ENCODE measurements around the gene ABHD17B.
"Not testable (repeated sequence)": the region's sequence is repeated elsewhere in the genome, so short reads cannot be mapped to it uniquely, and the experiment has no call there.

The ABHD17B gene

GRCh38 chr9:71911908-71912335 is 929 bp upstream of the ABHD17B start:
- DNase-seq = no peak

DNA sequence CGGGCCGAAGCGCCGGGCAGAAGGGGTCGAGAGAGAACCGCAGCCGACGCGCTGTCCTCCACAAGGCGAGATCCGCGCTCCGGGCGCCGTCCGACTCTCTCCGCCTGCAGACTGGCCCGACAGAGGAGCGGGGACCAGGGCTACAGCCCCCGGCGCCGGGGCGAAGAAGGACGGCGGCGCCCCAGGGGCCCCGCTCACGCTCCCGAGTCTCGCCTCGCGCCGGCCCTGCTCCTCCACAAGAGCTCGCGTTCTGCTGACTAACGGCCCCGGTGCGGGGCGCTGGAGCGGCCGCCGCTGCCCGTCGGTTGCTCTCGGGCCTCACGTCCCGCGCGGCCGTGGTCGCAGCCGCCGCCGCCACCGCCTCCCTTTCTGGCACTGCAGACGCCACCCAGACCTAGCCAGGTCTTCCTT is 338 bp downstream of the ABHD17B start:
- peak in 1 of 2 experiments; percentile 46 for DNase-seq

DNA sequence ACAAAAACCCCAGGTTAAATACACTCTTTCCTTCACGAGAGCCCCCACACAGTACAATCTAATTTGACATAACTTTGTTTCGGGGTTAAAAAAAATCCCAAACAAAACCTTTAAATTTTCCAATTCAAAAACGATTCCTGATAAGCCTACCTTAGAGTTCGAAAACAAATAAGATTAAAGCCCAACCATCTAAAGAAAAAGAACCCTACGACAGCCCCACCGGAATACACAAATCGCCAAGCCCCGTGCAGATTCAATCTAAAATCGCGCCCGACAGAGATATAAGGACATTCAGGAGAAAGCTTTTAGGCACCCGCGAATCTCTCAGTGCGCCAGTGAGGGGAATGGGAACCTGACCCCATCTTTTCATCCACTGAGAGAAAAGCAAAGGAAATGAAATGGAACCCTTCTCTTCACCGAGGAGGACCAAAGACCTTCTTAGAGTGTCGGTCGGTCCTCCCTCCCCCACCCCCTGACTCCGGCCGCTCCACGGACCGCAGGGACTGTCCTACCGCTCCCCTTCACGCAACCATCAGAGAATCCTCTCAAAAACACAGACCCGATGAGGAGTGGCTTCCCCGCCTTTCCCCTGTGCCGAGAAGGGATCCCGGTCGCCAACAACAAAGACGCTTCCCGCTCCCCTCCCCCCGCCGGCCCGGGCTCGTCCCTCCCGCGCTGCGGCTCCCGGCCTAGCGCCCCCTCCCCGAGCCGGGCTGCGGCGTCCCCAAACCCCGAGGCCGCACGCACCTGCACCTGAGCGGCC is 925 bp downstream of the ABHD17B start:
- DNase-seq = peak; percentile 32 to 46

DNA sequence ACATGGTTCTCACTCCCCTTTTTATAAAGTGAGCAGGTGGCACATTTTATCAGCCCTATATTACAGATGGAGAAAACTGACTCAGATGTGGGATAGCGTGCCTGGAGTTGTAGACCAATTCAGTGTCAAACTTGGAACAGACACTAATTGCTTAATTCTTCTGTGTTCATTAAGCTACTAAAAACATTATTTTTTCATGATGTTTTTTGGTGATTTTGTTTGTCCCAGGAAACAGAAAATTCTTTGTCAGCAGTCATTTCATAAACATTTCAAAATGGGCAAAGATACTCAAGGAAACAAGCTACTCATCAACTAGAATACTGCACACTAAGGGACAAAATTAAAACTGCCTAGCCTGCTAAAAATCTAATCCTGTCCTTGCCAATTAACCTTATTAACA is 2.2 kb downstream of the ABHD17B start:
- peak in 1 of 2 experiments; percentile 29 for DNase-seq

DNA sequence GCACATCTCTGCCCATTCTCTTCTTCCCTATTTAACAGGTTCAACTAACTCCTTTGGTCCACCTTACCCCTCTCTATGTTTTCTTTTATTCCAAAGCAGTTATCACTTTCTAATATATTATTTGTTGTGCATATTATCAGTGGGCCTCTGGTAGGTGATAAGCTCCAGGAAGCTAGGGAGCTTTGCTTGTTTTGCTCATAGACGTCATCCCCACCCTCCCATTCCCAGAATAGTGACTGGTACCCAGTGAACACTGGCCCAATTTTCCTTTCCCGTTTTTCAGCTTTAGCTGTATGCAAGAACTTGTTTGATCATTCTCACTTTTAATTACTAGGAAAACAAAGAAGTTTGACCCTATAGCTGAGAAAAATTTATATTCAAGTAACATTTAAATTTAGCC is 6.9 kb downstream of the ABHD17B start:
- DNase-seq = no peak

DNA sequence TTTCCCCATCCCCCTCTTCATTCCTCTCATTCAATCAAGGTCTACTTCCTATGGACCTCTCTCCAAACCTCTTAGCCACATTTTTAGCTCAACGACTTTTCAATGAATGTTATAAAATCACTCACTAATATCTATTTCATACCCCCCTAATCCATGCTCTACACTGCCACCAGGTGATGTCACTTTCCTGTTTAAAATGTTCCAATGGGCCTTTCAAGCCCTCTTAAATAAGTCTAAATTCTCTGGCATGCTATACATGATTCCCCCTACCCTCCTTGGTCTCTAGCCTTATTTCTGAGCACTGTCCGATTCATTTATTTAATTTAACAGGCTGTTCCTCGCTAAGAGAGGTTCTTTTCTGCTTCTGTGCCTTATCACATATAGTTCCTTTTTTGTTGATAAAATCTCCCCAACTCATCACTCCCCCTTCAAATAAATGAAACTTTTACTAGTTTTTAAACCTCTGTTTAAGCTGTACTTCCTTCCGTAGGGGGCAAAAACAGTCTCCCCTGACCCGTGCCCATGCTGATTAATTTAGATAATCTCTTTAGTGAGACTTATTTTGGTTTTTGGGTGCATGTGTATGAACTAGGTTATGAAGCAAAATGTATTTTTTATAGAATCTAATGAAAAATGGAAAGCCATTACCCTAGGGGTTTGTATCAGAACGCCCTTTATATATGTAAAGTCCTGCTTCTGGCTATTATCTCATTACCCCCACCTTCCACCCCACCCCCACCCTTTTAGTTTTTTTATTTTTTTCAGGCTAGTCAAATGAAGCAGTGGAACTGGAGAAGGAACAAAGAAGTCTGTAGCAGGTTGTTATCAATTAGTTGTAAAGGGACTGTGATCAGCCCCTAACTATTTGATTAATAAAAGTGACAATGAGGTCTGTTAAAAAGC is 9.0 kb downstream of the ABHD17B start:
- no peak for DNase-seq

DNA sequence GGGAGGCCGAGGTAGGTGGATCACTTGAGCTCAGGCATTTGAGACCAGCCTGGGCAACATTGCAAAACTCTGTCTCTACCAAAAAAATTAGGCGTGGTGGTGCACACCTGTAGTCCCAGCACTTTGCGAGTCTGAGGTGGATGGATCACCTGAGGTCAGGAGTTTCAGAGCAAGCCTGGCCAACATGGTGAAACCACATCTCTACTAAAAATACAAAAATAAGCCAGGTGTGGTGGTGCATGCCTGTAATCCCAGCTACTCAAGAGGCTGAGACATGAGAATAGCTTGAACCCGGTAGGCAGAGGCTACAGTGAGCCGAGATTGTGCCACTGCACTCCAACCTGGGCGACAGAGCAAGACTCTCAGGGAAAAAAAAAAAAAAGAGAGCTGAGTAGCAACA is 12.2 kb downstream of the ABHD17B start:
- DNase-seq = not testable (repeated sequence)

DNA sequence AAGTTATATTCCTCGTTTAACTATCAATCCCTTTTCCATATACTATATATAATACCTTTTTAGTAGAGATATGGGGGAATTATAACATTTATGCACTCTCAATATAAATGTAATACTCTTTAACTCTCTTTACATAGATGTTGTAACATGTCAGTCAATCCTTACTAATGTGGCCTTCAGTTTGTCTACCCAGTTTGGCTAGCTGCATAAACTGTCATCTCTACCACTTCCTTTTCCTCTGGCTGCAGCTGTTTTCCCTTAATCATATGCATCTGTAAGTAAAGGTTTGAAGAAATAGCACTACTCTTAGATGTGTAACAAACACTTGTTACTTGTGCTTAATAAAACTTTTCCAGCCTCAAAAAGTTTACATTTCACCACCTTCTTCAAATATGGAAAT is 13.4 kb downstream of the ABHD17B start:
- DNase-seq = peak; percentile 91 to 92

DNA sequence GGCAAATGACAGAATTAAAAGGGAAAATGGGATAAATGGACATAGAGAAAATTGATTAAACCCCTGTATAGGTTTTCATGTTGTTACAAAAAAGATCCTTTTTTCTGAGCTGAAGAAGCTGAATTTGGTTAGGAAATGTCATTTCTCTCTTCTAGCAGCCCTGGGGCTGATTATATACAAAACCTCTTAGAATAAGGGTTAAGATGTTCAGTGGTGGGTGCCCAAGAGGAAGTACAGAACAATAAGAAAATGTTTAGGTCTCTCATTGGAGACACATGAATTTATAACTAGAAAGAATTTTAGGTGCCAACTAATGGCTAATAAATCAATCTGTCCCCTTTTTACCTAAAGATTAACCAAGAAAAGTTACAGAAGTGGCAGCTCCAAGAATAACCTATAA is 14.2 kb downstream of the ABHD17B start:
- DNase-seq = peak in 1 of 2 experiments; percentile 25

DNA sequence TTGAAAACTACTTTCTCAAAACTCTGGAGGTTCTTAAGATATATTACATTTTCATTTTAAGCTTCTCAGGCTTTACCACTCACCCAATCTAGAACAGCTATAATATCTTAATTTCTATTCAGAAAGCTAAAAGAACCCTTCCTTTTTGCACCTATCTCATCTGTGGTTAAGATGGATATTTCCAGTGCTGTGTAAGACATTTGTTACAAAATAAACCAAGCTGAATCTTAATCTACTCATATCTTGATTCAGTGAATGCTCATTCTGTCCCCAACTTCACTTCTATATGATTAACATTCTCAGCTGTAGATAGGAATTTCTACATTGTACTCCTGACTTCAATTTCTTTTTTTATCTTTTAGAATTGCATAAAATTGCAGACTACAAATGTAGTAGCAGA is 15.0 kb downstream of the ABHD17B start:
- no peak for DNase-seq

- peak; percentile 66 to 67 for DNase-seq
Measured at GRCh38 chr9:71895117-71895516, 15.9 kb downstream of the ABHD17B start.

- DNase-seq = no peak
Measured at GRCh38 chr9:71891557-71892189, 19.3 kb downstream of the ABHD17B start.

GRCh38 chr9:71890042-71890679 is 20.8 kb downstream of the ABHD17B start:
- DNase-seq = no peak

- DNase-seq = no peak
Measured at GRCh38 chr9:71887362-71887761, 23.6 kb downstream of the ABHD17B start.

DNA sequence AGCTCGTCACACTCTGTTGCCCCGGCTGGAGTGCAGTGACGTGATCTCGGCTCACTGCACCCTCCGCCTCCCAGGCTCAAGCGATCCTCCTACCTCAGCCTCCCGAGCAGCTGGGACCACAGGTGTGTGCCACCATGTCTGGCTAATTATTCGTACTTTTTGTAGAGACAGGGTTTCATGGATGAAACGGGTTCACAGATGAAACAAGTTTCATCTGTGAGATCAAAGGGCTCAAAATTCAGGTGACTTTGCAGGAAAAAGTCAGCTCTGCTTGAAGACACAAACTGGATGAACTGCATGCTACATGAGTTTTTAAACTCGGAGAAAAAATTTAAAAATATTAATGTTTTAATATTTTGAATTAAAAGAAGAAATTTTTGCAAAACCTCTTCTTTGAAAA is 24.5 kb downstream of the ABHD17B start:
- no peak for DNase-seq

DNA sequence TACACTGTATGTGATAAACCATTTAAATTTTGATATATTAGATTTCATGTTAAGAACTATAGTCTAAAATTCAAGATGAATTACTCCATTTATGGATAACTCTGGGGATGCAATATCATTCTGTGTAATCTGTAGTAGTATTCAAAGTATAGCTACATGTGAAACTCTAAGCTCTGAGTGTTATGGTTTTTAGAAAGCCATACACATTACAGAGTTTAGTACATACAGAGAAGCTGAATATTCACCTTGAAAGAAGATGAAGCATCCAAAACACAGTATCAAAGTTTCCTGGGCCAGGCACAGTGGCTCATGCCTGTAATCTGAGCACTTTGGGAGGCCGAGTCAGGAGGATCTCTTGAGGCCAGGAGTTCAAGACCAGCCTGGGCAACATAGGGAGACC is 25.0 kb downstream of the ABHD17B start:
- DNase-seq = no peak

GRCh38 chr9:71885467-71885866 is 25.5 kb downstream of the ABHD17B start:
- DNase-seq = peak in 1 of 2 experiments; percentile 22

- DNase-seq = no peak
Measured at GRCh38 chr9:71884005-71884404, 27.0 kb downstream of the ABHD17B start.

- DNase-seq = no peak
Measured at GRCh38 chr9:71879644-71880174, 31.3 kb downstream of the ABHD17B start.

GRCh38 chr9:71878327-71879274 is 32.4 kb downstream of the ABHD17B start:
- DNase-seq = no peak

- no peak for DNase-seq
Measured at GRCh38 chr9:71876829-71877228, 34.2 kb downstream of the ABHD17B start.
